ENCODE results near the gene GULP1. TPM values are rescaled to one million over a fixed set of nuclear protein-coding genes. Genes with fewer than 3 reads are reported as not detected.

Gene GULP1
- total RNA-seq, 1 donor from 2014 or later = 39.4 TPM

DNA sequence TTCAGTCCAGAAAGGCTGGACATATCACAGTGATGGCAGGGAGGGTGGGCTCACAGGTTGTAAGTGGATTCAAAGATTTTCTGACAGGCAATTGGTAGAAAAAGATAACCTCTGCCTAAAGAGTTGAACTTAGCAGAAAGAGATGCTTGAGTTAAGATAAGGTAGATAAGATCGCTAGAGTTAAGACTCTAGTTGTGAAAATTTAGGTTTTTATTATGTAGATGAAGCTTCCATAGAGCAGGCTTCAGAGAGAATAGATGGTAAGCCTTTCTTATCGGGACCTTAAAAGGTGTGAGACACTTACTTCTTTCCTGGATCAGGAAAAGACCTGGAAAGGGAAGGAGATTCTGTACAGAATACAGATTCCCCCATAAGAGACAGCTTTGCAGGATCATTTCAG lies 134.4 kb downstream of the GULP1 start:
- H3K27me3 Mint-ChIP-seq (ENCODE audit: low read depth, unreplicated experiment) = no peaks in the 10 kb centered on the region
- H3K9me3 Mint-ChIP-seq (ENCODE audit: unreplicated experiment) = no peaks in the 10 kb centered on the region
- Histone ChIP-seq H3K79me2 (ENCODE audit: insufficient read depth, low read length) (no peaks in the 10 kb centered on the region), H3K4me1 (ENCODE audit: insufficient read depth, low read length) (no peaks in the 10 kb centered on the region), H3K4me2 (ENCODE audit: low read length) (no peak overlapping the region), H3K27ac (ENCODE audit: low read depth, low read length) (no peak overlapping the region), H4K20me1 (ENCODE audit: insufficient read depth, low read length) (no peaks in the 10 kb centered on the region), H3K4me3 (ENCODE audit: insufficient read depth, low read depth, low read length) (no peak overlapping the region), H3K9me3 (ENCODE audit: insufficient read depth, low read depth, low read length) (no peaks in the 10 kb centered on the region), H2AFZ (ENCODE audit: low read depth, low read length) (no peak overlapping the region), H3K9ac (ENCODE audit: low read length) (no peak overlapping the region), H3K27me3 (ENCODE audit: insufficient read depth, low read length) (no peaks in the 10 kb centered on the region), H3K36me3 (ENCODE audit: insufficient read depth, low read length) (no peaks in the 10 kb centered on the region)
- no peaks in the 10 kb centered on the region for H3K36me3 Mint-ChIP-seq (ENCODE audit: low read depth, unreplicated experiment)
- H3K4me3 Mint-ChIP-seq (ENCODE audit: unreplicated experiment) = no peak overlapping the region
- peaks cover 8% of the 10 kb centered on the region for H3K4me1 Mint-ChIP-seq (ENCODE audit: low read depth, unreplicated experiment)
- H3K27ac Mint-ChIP-seq (ENCODE audit: unreplicated experiment) = no peak overlapping the region
- DNase-seq (ENCODE audit: low read depth) (no peak), FAIRE-seq (no peak)
- no peak for TF ChIP-seq EZH2 (IDR thresholded peaks at IDR 0.05; ENCODE audit: insufficient read depth, low read length)
- TF ChIP-seq CTCF (IDR thresholded peaks at IDR 0.05; ENCODE audit: insufficient read depth, low read depth, low read length) = no peak

DNA sequence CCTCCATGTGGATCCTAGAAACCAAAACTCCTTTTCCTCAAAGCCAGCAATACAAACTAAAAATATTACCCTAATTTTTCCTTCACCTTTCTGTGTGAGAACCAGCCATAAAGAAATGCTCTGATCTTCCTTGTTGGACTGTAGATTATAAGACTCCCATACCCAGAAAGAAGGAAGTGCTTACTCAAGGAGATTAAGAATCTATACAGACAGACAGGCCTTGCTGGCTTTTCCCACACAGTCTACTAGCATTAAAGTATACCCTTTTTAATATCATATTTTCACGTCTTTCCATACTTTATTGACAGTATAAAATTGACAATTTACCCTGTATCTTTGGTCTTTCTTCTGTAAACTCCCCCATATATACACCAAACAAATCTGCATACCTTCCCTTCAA lies 139.0 kb downstream of the GULP1 start:
- no peaks in the 10 kb centered on the region for H4K20me1 ChIP-seq (ENCODE audit: insufficient read depth, low read length)
- no peak overlapping the region for H3K27ac ChIP-seq (ENCODE audit: low read depth, low read length)
- Mint-ChIP-seq H3K27ac (ENCODE audit: unreplicated experiment) (no peak overlapping the region), H3K27me3 (ENCODE audit: low read depth, unreplicated experiment) (no peaks in the 10 kb centered on the region), H3K4me1 (ENCODE audit: low read depth, unreplicated experiment) (peaks cover 8% of the 10 kb centered on the region), H3K9me3 (ENCODE audit: unreplicated experiment) (no peaks in the 10 kb centered on the region), H3K4me3 (ENCODE audit: unreplicated experiment) (no peak overlapping the region), H3K36me3 (ENCODE audit: low read depth, unreplicated experiment) (no peaks in the 10 kb centered on the region)
- H3K27me3 ChIP-seq (ENCODE audit: insufficient read depth, low read length) = no peaks in the 10 kb centered on the region
- FAIRE-seq (no peak), DNase-seq (ENCODE audit: low read depth) (no peak)
- no peaks in the 10 kb centered on the region for H3K4me1 ChIP-seq (ENCODE audit: insufficient read depth, low read length)
- H3K79me2 ChIP-seq (ENCODE audit: insufficient read depth, low read length) = no peaks in the 10 kb centered on the region
- TF ChIP-seq CTCF (IDR thresholded peaks at IDR 0.05; ENCODE audit: insufficient read depth, low read depth, low read length) (no peak), EZH2 (IDR thresholded peaks at IDR 0.05; ENCODE audit: insufficient read depth, low read length) (no peak)
- no peaks in the 10 kb centered on the region for H3K9me3 ChIP-seq (ENCODE audit: insufficient read depth, low read depth, low read length)
- no peak overlapping the region for H3K9ac ChIP-seq (ENCODE audit: low read length)
- H3K36me3 ChIP-seq (ENCODE audit: insufficient read depth, low read length) = no peaks in the 10 kb centered on the region
- H3K4me2 ChIP-seq (ENCODE audit: low read length) = no peak overlapping the region
- H3K4me3 ChIP-seq (ENCODE audit: insufficient read depth, low read depth, low read length) = no peak overlapping the region
- no peak overlapping the region for H2AFZ ChIP-seq (ENCODE audit: low read depth, low read length)

- Mint-ChIP-seq H3K36me3 (ENCODE audit: low read depth, unreplicated experiment) (no peaks in the 10 kb centered on the region), H3K4me3 (ENCODE audit: unreplicated experiment) (no peak overlapping the region), H3K27me3 (ENCODE audit: low read depth, unreplicated experiment) (no peaks in the 10 kb centered on the region), H3K9me3 (ENCODE audit: unreplicated experiment) (no peaks in the 10 kb centered on the region), H3K4me1 (ENCODE audit: low read depth, unreplicated experiment) (peaks cover 2% of the 10 kb centered on the region), H3K27ac (ENCODE audit: unreplicated experiment) (no peak overlapping the region)
- TF ChIP-seq EZH2 (IDR thresholded peaks at IDR 0.05; ENCODE audit: insufficient read depth, low read length) (no peak), CTCF (IDR thresholded peaks at IDR 0.05; ENCODE audit: insufficient read depth, low read depth, low read length) (no peak)
- DNase-seq (ENCODE audit: low read depth) (no peak), FAIRE-seq (no peak)
- Histone ChIP-seq H2AFZ (ENCODE audit: low read depth, low read length) (no peak overlapping the region), H3K4me2 (ENCODE audit: low read length) (no peak overlapping the region), H3K36me3 (ENCODE audit: insufficient read depth, low read length) (no peaks in the 10 kb centered on the region), H3K27me3 (ENCODE audit: insufficient read depth, low read length) (no peaks in the 10 kb centered on the region), H4K20me1 (ENCODE audit: insufficient read depth, low read length) (no peaks in the 10 kb centered on the region), H3K79me2 (ENCODE audit: insufficient read depth, low read length) (no peaks in the 10 kb centered on the region), H3K27ac (ENCODE audit: low read depth, low read length) (no peak overlapping the region), H3K4me3 (ENCODE audit: insufficient read depth, low read depth, low read length) (no peak overlapping the region), H3K9me3 (ENCODE audit: insufficient read depth, low read depth, low read length) (no peaks in the 10 kb centered on the region), H3K4me1 (ENCODE audit: insufficient read depth, low read length) (no peaks in the 10 kb centered on the region), H3K9ac (ENCODE audit: low read length) (no peak overlapping the region)
Measured at GRCh38 chr2:188434018-188434417, 142.3 kb downstream of the GULP1 start.

All from astrocyte (in vitro differentiated cells and primary cell).